Measurements from ENCODE around the gene ACTL7B. TPM values are rescaled to one million over a fixed set of nuclear protein-coding genes. Genes with fewer than 3 reads are reported as not detected.

ACTL7B gene
- total and polyA plus RNA-seq, 2 of the 8 experiments (the other 6 are each of a cell fraction or from before 2014, with no cell fraction given), result not detected

DNA sequence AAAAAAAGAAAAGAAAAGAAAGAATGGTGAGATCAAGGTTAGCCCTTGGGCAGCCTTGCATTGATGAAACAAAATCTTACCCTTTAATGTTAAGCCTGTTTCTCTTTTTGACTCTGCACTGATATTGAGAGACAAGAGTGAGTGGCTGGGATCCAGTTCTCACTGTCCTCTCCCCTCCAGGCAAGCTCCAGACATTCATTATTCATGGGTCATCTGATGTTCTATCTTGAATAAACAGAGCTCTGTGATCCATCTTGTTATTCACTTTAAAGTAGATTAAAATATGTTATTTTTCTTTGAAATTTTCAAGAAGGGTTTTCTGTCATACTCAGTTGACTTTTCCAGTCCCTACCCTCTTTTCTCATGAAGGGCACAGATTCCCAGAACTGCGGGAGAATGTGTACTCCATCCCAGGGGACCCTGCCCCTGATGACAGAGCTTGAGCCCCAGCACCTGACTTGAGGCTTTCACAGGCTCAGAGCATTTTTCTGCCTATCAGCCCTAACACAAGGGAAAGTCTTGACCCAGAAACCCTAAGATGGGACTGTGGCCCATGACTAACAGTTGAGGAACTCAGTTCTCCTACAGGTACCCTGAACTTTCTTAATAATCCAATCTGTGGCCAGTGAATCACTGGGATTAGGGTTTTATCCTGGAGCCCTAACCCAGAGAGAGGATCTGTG, 24.1 kb downstream of the ACTL7B start:
- no peaks in the 10 kb centered on the region for H3K36me3 ChIP-seq (ENCODE audit: control insufficient read depth in 2 of 4, insufficient read depth in 4 of 4, low read length in 3 of 4)
- CTCF ChIA-PET (ENCODE audit: partially characterized antibody), result interaction anchor here (0.6 to 1.0 kb wide), 2 partner anchors 55 to 263 kb away, joined by 3 to 4 read pairs; no protein-coding TSS in a partner anchor
- H3K9me3 ChIP-seq (ENCODE audit: insufficient read depth in 2 of 2, low read depth in 1 of 2, low read length in 1 of 2), result no peaks in the 10 kb centered on the region
- no peak overlapping the region for H3K18ac ChIP-seq (ENCODE audit: extremely low read depth, low read length)
- no peaks in the 10 kb centered on the region for H4K20me1 ChIP-seq (replicated peaks in 1 of 2; ENCODE audit: control insufficient read depth in 1 of 2, insufficient read depth in 2 of 2, low read length in 2 of 2)
- no peak overlapping the region for H3K56ac ChIP-seq (replicated peaks; ENCODE audit: insufficient read length, low read depth, low read length)
- no peak overlapping the region for H3K23ac ChIP-seq (ENCODE audit: insufficient read length)
- DNase-seq (ENCODE audit: low read depth in 1 of 2, low spot score in 2 of 2) (no peak), FAIRE-seq (no peak)
- H3K79me1 ChIP-seq (ENCODE audit: low read depth, low read length), result no peaks in the 10 kb centered on the region
- no peak overlapping the region for H4K91ac ChIP-seq (replicated peaks; ENCODE audit: insufficient read length, low read length)
- H3K27me3 ChIP-seq (replicated peaks in 1 of 4; ENCODE audit: control insufficient read depth in 3 of 4, extremely low read depth in 1 of 4, insufficient read depth in 3 of 4, low read length in 3 of 4), result no peaks in the 10 kb centered on the region
- H3K79me2 ChIP-seq (ENCODE audit: control insufficient read depth in 1 of 2, insufficient read depth in 2 of 2, low read length in 2 of 2), result no peaks in the 10 kb centered on the region
- 94% methylated on average over 1 of the region's 1 CpG; no CpG with 5 or more reads in 1 of the 2 experiments for whole genome bisulfite sequencing, 2 experiments (ENCODE audit: extremely low coverage in 1 of 2, insufficient coverage in 1 of 2, insufficient read length in 1 of 2, insufficient replicate concordance in 2 of 2, low coverage in 1 of 2, low lambda C conversion rate in 2 of 2, missing lambda C conversion rate in 1 of 2)
- no peak overlapping the region for H3K4me2 ChIP-seq (ENCODE audit: insufficient read depth in 1 of 2, low read depth in 2 of 2, low read length in 2 of 2)
- TF ChIP-seq RBBP5 (IDR thresholded peaks at IDR 0.05; ENCODE audit: borderline replicate concordance, low read depth, low read length), result no peak
- TF ChIP-seq PHF8 (conservative IDR thresholded peaks at IDR 0.05; ENCODE audit: low read depth, low read length), result no peak
- TF ChIP-seq RXRA (IDR thresholded peaks at IDR 0.05; ENCODE audit: insufficient read depth, low read depth, low read length), result no peak
- TF ChIP-seq CREB1 (IDR thresholded peaks at IDR 0.05), result no peak
- TF ChIP-seq BCL11A (IDR thresholded peaks at IDR 0.05; ENCODE audit: low read depth in 2 of 2, low read length in 2 of 2), result no peak
- no peak for TF ChIP-seq TAF7 (optimal IDR thresholded peaks at IDR 0.05; ENCODE audit: borderline replicate concordance, low read depth, low read length)
- no peak for TF ChIP-seq SUZ12 (IDR thresholded peaks at IDR 0.05; ENCODE audit: low read length)
- no peak for TF ChIP-seq POLR2A (IDR thresholded peaks at IDR 0.05; ENCODE audit: control extremely low read depth in 1 of 2, low read depth in 2 of 2, low read length in 2 of 2)
- TF ChIP-seq RNF2 (IDR thresholded peaks at IDR 0.05; ENCODE audit: borderline replicate concordance, low read depth, low read length, missing control alignments, poor library complexity, severe bottlenecking), result no peak
- no peak for TF ChIP-seq KDM4A (IDR thresholded peaks at IDR 0.05; ENCODE audit: low read depth, low read length, severe bottlenecking)
- no peak for TF ChIP-seq SIN3A (conservative IDR thresholded peaks at IDR 0.05 in 1 of 2, IDR thresholded peaks at IDR 0.05 in 1 of 2; ENCODE audit: low read depth in 1 of 2, low read length in 2 of 2)
- TF ChIP-seq CBX5 (IDR thresholded peaks at IDR 0.05; ENCODE audit: low read depth, low read length), result no peak
- no peak overlapping the region for H4K5ac ChIP-seq (ENCODE audit: insufficient read length, low read depth, low read length)
- H3K4ac ChIP-seq (replicated peaks; ENCODE audit: insufficient read length, low read depth, low read length), result no peak overlapping the region
- H3K4me3 ChIP-seq (ENCODE audit: extremely low read depth in 1 of 4, insufficient read depth in 2 of 4, low read depth in 3 of 4, low read length in 4 of 4), result no peak overlapping the region
- peaks cover 0 to 2% (median 0%) of the 10 kb centered on the region in 4 experiments; a peak in 1 of 7 replicates for H3K4me1 ChIP-seq (replicated peaks in 1 of 4; ENCODE audit: control insufficient read depth in 3 of 4, insufficient read depth in 4 of 4, low read length in 3 of 4)
- no peak overlapping the region for H2BK120ac ChIP-seq (replicated peaks; ENCODE audit: low read depth, low read length)
- H2BK12ac ChIP-seq (ENCODE audit: low read depth, low read length), result no peak overlapping the region
- no peak overlapping the region for H4K8ac ChIP-seq (ENCODE audit: extremely low read depth, insufficient read depth, low read length)
- no peak overlapping the region for H2AK5ac ChIP-seq (ENCODE audit: low read depth, low read length)
- no peak overlapping the region for H3K27ac ChIP-seq (ENCODE audit: low read depth, low read length)
- no peak overlapping the region for H2BK5ac ChIP-seq (ENCODE audit: low read depth, low read length)
- POLR2A ChIA-PET (ENCODE audit: partially characterized antibody), result no interaction called here
- no peak overlapping the region for H2AFZ ChIP-seq (ENCODE audit: low read length)
- no peak overlapping the region for H3K14ac ChIP-seq (ENCODE audit: insufficient read length)
- no peak overlapping the region for H2BK20ac ChIP-seq (ENCODE audit: low read length)
- H2BK15ac ChIP-seq (ENCODE audit: low read length), result no peak overlapping the region
- H3K9ac ChIP-seq (replicated peaks in 1 of 4; ENCODE audit: extremely low read depth in 1 of 4, low read depth in 3 of 4, low read length in 3 of 4), result no peak overlapping the region
- H3K23me2 ChIP-seq (ENCODE audit: low read depth, low read length), result no peaks in the 10 kb centered on the region
